Chondrocyte (in vitro differentiated cells): Measurements from ENCODE around the gene PLSCR2. TPM values are rescaled to one million over a fixed set of nuclear protein-coding genes. Genes with fewer than 3 reads are reported as not detected.
A peak's percentile ranks its signal among the peaks of the same experiment; 100 is the strongest.

Experiments used
- DNase-seq: peaks from one replicate; pipeline ENCODE4 v3.0.0; 2021; ENCODE audit warnings: mixed read lengths, low spot score
- H3K27ac Mint-ChIP-seq: one replicate; pipeline ENCODE4 v1.8.0; 2021; ENCODE audit warnings: mild to moderate bottlenecking, moderate library complexity, mixed read lengths; ENCODE audit not compliant: unreplicated experiment
- H3K27me3 Mint-ChIP-seq: 2 replicates; pipeline ENCODE4 v1.8.0; 2021; ENCODE audit warnings: low read depth, mixed read lengths
- H3K36me3 Mint-ChIP-seq: 2 replicates; pipeline ENCODE4 v1.8.0; 2021; ENCODE audit warnings: low read depth, mixed read lengths
- H3K4me1 Mint-ChIP-seq: 2 replicates; pipeline ENCODE4 v1.8.0; 2021; ENCODE audit warnings: low read depth, mild to moderate bottlenecking, mixed read lengths
- H3K4me3 Mint-ChIP-seq: one replicate; pipeline ENCODE4 v1.8.0; 2021; ENCODE audit warnings: mild to moderate bottlenecking, moderate library complexity, mixed read lengths; ENCODE audit not compliant: unreplicated experiment
- H3K9me3 Mint-ChIP-seq: 2 replicates; pipeline ENCODE4 v1.8.0; 2021; ENCODE audit warnings: low read depth, mixed read lengths
- long read RNA-seq: library from polyadenylated mRNA; stranded (forward); transcript quantifications from one replicate; pipeline ENCODE4 v2.0.0, GENCODE V29; 2021
- total RNA-seq: library from RNA; stranded (reverse); gene quantifications from 3 replicates; pipeline ENCODE4 v1.2.1, GENCODE V29; 2021
- TF ChIP-seq, protein P1 (sequence below): fragments of 200-600 bp; sonication (generic); IDR thresholded peaks from 2 replicates; pipeline ENCODE4 v1.5.0; 2021; ENCODE audit warnings: antibody characterized with exemption, mild to moderate bottlenecking, moderate library complexity

Gene PLSCR2
- not detected in 3 replicates for total RNA-seq
- long read RNA-seq: 0 reads

- Mint-ChIP-seq H3K9me3 (no peaks in the 10 kb centered on the region), H3K36me3 (no peaks in the 10 kb centered on the region), H3K27ac (peak within 1 kb of the TSS; percentile 82), H3K4me3 (no peak within 1 kb of the TSS), H3K27me3 (no peaks in the 10 kb centered on the region), H3K4me1 (peaks cover 38% of the 10 kb centered on the region)
- DNase-seq: peak; percentile 78
- TF ChIP-seq, protein P1, sequence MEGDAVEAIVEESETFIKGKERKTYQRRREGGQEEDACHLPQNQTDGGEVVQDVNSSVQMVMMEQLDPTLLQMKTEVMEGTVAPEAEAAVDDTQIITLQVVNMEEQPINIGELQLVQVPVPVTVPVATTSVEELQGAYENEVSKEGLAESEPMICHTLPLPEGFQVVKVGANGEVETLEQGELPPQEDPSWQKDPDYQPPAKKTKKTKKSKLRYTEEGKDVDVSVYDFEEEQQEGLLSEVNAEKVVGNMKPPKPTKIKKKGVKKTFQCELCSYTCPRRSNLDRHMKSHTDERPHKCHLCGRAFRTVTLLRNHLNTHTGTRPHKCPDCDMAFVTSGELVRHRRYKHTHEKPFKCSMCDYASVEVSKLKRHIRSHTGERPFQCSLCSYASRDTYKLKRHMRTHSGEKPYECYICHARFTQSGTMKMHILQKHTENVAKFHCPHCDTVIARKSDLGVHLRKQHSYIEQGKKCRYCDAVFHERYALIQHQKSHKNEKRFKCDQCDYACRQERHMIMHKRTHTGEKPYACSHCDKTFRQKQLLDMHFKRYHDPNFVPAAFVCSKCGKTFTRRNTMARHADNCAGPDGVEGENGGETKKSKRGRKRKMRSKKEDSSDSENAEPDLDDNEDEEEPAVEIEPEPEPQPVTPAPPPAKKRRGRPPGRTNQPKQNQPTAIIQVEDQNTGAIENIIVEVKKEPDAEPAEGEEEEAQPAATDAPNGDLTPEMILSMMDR: no peak
Observed at GRCh38 chr3:146469150-146470017, at the start of gene PLSCR2. TSS of gene PLSCR2 (minus strand) at chr3:146469561. CDS start at chr3:146459904, 9,657 bp downstream.

- Mint-ChIP-seq H3K9me3 (no peaks in the 10 kb centered on the region), H3K36me3 (peaks cover 9% of the 10 kb centered on the region), H3K27me3 (no peaks in the 10 kb centered on the region), H3K27ac (no peak overlapping the region), H3K4me3 (no peak overlapping the region), H3K4me1 (peaks cover 7% of the 10 kb centered on the region)
- DNase-seq: no peak
- TF ChIP-seq, protein P1: no peak
Observed at GRCh38 chr3:146517684-146518435, 48.5 kb upstream of the PLSCR2 start.

- Mint-ChIP-seq H3K4me1 (peaks cover 7% of the 10 kb centered on the region), H3K36me3 (peaks cover 4% of the 10 kb centered on the region), H3K9me3 (no peaks in the 10 kb centered on the region), H3K27me3 (no peaks in the 10 kb centered on the region), H3K4me3 (no peak overlapping the region), H3K27ac (no peak overlapping the region)
- no peak for DNase-seq
- TF ChIP-seq, protein P1: no peak
Observed at GRCh38 chr3:146513386-146514051, 44.2 kb upstream of the PLSCR2 start.

GRCh38 chr3:146511402-146512134, 42.2 kb upstream of the PLSCR2 start:
- no peak overlapping the region for H3K4me3 Mint-ChIP-seq
- H3K4me1 Mint-ChIP-seq: peaks cover 19% of the 10 kb centered on the region
- TF ChIP-seq, protein P1: no peak
- no peak for DNase-seq
- no peaks in the 10 kb centered on the region for H3K9me3 Mint-ChIP-seq
- peaks cover 3% of the 10 kb centered on the region for H3K36me3 Mint-ChIP-seq
- H3K27me3 Mint-ChIP-seq: no peaks in the 10 kb centered on the region
- no peak overlapping the region for H3K27ac Mint-ChIP-seq
